Kidney (tissue), 14 donors: Measurements from ENCODE around the gene TMEM273. TPM values are rescaled to one million over a fixed set of nuclear protein-coding genes. Genes with fewer than 3 reads are reported as not detected.

Source experiments
- DNase-seq, 5 donors: peaks; one replicate each; pipeline ENCODE4 v3.0.0-alpha.2; 2013 to 2020
- FAIRE-seq: peaks from 2 replicates; lab custom pipeline; 2012; peaks lifted over from hg19 to GRCh38; lab: Jason Lieb, UNC
- H3K27ac ChIP-seq, 2 donors: one replicate each; pipeline ENCODE4 v1.7.0; 2013; ENCODE audit warnings: low read depth in 2 of 2, low read length in 2 of 2, inconsistent platforms in 1 of 2
- H3K27me3 ChIP-seq: one replicate; pipeline ENCODE4 v1.7.1; 2013; ENCODE audit warnings: low read length, inconsistent platforms; ENCODE audit not compliant: control insufficient read depth, insufficient read depth
- H3K36me3 ChIP-seq, 3 donors: one replicate each; pipeline versions ENCODE4 v1.7.0 to v1.7.1; 2013; ENCODE audit warnings: low read length in 3 of 3, control low read depth in 1 of 3, inconsistent platforms in 1 of 3; ENCODE audit not compliant: insufficient read depth in 3 of 3, control insufficient read depth in 2 of 3
- H3K4me1 ChIP-seq, 3 donors: one replicate each; pipeline versions ENCODE4 v1.7.0 to v1.7.1; 2013; ENCODE audit warnings: low read length in 3 of 3, inconsistent platforms in 1 of 3, low read depth in 1 of 3; ENCODE audit not compliant: control insufficient read depth in 2 of 3, insufficient read depth in 2 of 3
- H3K4me3 ChIP-seq, 3 donors: one replicate each; pipeline versions ENCODE4 v1.7.0 to v1.8.1; 2013; ENCODE audit warnings: low read length in 3 of 3, control low read depth in 1 of 3, inconsistent platforms in 1 of 3
- H3K9ac ChIP-seq, 3 donors: one replicate each; pipeline versions ENCODE4 v1.7.0 to v1.7.1; 2013; ENCODE audit warnings: low read length in 3 of 3, control low read depth in 1 of 3, inconsistent platforms in 1 of 3
- H3K9me3 ChIP-seq, 3 donors: one replicate each; pipeline versions ENCODE4 v1.7.0 to v1.7.1; 2013; ENCODE audit warnings: low read length in 3 of 3, control low read depth in 1 of 3, inconsistent platforms in 1 of 3; ENCODE audit not compliant: control insufficient read depth in 2 of 3, insufficient read depth in 1 of 3
- CTCF ChIP-seq: IDR thresholded peaks from 3 replicates; pipeline ENCODE4 v1.5.1; 2012; ENCODE audit warnings: mild to moderate bottlenecking, moderate library complexity, borderline replicate concordance; ENCODE audit not compliant: insufficient read depth; ENCODE audit errors: extremely low read depth
- intact Hi-C: fragments of 100-400 bp; cut with DNase I; formaldehyde crosslinking; loops from one replicate; pipeline ENCODE4 v1.11.1; 2022
- polyA plus RNA-seq: library from polyadenylated mRNA; stranded (reverse); fragments of 350-450 nt; fragmentation: Illumina TruSeq; extraction: RNeasy Lipid Tissue Mini Kit (QIAGEN cat#74804); gene quantifications from one replicate; pipeline ENCODE4 v1.2.3, GENCODE V29; 2014; ENCODE audit warnings: low read depth, low replicate concordance; ENCODE audit not compliant: insufficient read depth
- total RNA-seq: library from RNA; stranded (reverse); fragmentation: NEBNext Ultra II Directional; extraction: Animal tissue kit (Norgen Biotek cat#: 25700); gene quantifications from one replicate; pipeline ENCODE4 v1.2.1, GENCODE V29; 2021
- donor health status: control.
- donor health status: control.
- donor health status: control.
- donor health status: control.
- donor health status: control.
- donor health status: DM: yes; HTN: yes; CAD: no.
- donor health status: Normal renal cell carcinoma (clear cell type).

The TMEM273 gene
- total and polyA plus RNA-seq, 2 donors from 2014 or later, result 3.2 to 16.8 TPM

GRCh38 chr10:49139846-49140195 is 48.4 kb downstream of the TMEM273 start:
- TF ChIP-seq CTCF, result no peak
- no peaks in the 10 kb centered on the region for H3K36me3 ChIP-seq
- H3K9me3 ChIP-seq, result no peaks in the 10 kb centered on the region
- H3K4me3 ChIP-seq, result no peak overlapping the region
- no peaks in the 10 kb centered on the region for H3K27me3 ChIP-seq
- H3K4me1 ChIP-seq, result peaks cover 0 to 4% (median 3%) of the 10 kb centered on the region in 3 donors
- H3K27ac ChIP-seq, result no peak overlapping the region
- no peak overlapping the region for H3K9ac ChIP-seq
- no peak for DNase-seq
- intact Hi-C loops, result no loop called here
- FAIRE-seq, result no peak

- no peak overlapping the region for H3K9ac ChIP-seq
- peak in 1 of 5 donors; percentile 25 for DNase-seq
- FAIRE-seq, result no peak
- H3K4me3 ChIP-seq, result no peak overlapping the region
- H3K36me3 ChIP-seq, result no peaks in the 10 kb centered on the region
- H3K4me1 ChIP-seq, result peaks cover 0 to 4% (median 3%) of the 10 kb centered on the region in 3 donors
- no peak overlapping the region for H3K27ac ChIP-seq
- no peak for TF ChIP-seq CTCF
- H3K9me3 ChIP-seq, result no peaks in the 10 kb centered on the region
- intact Hi-C loops, result no loop called here
- no peaks in the 10 kb centered on the region for H3K27me3 ChIP-seq
These were observed 49.0 kb downstream of the TMEM273 start for GRCh38 chr10:49139028-49139845.

GRCh38 chr10:49138361-49138891 is 49.8 kb downstream of the TMEM273 start:
- Histone ChIP-seq H3K36me3 (no peaks in the 10 kb centered on the region), H3K9ac (no peak overlapping the region), H3K4me1 (peaks cover 0 to 4% (median 3%) of the 10 kb centered on the region in 3 donors), H3K4me3 (no peak overlapping the region), H3K27me3 (no peaks in the 10 kb centered on the region), H3K9me3 (no peaks in the 10 kb centered on the region), H3K27ac (no peak overlapping the region)
- DNase-seq (no peak), FAIRE-seq (no peak)
- no peak for TF ChIP-seq CTCF
- intact Hi-C loops, result no loop called here
